NCI-H2227 (cell line): ENCODE measurements around the gene NACC1.
"Not testable (repeated sequence)": the region's sequence is repeated elsewhere in the genome, so short reads cannot be mapped to it uniquely, and the experiment has no call there.

Experiments
- DNase-seq: peaks from one replicate; lab custom pipeline; 2025; ENCODE audit not compliant: unreplicated experiment; lab: John Stamatoyannopoulos, UW

Gene NACC1

DNA sequence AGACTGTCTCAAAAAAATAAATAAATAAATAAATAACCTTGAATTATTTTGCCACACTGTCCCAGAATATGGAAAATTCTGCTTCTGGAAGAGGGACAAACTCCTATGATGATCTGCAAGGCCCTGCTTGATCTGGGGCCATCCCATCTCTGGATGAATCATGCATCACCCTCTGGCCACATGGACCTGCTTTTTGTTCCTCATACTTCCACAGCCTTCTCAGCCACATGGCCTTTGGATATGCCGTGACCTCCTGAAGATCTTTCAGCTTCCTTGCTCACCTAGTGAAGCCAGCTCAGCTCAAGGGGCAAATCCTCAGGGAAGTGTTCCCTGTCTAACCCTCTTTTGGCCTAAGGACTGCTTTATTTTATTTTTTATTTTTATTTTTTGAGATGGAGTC, 42.5 kb downstream of the NACC1 start:
- DNase-seq, result no peak

- peak; percentile 85 for DNase-seq
Observed at GRCh38 chr19:13162724-13163608, 44.9 kb downstream of the NACC1 start.

- DNase-seq, result peak; percentile 48
Observed at GRCh38 chr19:13163609-13164342, 45.7 kb downstream of the NACC1 start.

- peak; percentile 53 for DNase-seq
Observed at GRCh38 chr19:13164343-13165161, 46.5 kb downstream of the NACC1 start.

- no peak for DNase-seq
Observed at GRCh38 chr19:13165162-13165997, 47.3 kb downstream of the NACC1 start.

DNA sequence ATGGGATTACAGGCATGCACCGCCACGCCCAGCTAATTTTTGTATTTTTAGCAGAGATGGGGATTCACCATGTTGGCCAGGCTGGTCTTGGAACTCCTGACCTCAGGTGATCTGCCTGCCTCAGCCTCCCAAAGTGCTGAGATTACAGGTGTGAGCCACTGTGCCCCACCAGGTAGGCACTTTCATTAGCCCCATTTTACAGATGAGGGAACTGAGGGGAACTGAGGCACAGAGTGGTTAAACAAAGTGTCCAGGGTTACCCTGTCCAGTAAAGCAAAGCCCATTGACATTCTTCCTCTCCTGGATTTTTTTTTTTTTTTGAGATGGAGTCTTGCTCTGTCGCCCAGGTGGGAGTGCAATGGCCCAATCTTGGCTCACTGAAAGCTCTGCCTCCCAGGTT, 48.1 kb downstream of the NACC1 start:
- DNase-seq, result not testable (repeated sequence)

- no peak for DNase-seq
Observed at GRCh38 chr19:13169769-13170168, 51.7 kb downstream of the NACC1 start.

DNA sequence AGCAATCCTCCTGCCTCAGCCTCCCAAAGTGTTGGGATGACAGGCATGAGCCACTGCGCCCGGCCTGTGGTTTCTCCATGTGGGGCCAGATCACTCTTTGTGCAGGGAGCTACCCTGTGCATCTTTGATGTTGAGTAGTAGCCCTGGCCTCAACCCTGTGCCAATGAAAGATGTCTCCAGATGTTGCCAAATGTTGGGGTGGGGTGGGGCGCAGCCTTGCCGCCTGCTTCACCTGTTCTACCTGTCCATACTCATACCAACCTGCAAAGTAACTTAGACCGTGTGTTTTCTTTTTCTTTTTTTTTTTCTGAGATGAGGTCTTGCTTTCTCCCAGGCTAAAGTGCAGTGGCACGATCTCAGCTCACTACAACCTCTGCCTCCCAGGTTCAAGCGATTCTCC, 53.1 kb downstream of the NACC1 start:
- DNase-seq, result no peak

DNA sequence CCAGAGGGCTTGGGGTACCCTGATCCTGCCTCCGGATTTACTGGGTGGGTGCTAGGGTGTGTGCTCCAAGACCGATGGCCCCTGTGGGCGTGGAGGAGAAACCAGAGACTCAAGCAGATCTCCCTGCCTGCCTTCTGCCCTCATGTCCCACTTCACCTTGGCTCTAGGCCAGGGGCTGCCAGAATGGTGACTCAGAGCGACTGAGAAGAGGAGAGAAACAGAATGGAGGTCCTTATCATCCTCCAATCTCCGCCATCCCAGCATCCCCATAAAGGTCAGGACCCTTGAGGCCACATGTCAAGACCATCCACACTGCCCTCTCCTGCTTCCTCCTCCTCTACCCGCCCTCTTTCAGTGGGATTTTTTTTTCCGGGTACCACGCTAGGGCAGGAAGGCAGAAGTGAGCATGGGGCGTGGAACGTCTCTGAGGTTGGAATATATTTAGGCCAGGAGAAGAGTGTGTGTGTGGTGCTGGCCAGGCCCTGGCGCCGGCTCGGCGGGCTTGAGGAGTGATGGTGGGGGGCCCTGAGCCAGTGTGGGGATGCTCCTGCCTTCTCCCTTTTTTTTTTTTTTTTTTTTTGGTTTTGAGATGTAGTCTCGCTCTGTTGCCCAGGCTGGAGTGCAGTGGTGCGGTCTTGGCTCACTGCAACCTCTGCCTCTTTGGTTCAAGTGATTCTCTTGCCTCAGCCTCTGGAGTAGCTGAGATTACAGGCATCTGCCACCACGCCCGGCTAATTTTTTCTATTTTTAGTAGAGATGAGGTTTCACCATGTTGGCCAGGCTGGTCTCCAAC, 54.5 kb downstream of the NACC1 start:
- DNase-seq, result peak; percentile 36

DNA sequence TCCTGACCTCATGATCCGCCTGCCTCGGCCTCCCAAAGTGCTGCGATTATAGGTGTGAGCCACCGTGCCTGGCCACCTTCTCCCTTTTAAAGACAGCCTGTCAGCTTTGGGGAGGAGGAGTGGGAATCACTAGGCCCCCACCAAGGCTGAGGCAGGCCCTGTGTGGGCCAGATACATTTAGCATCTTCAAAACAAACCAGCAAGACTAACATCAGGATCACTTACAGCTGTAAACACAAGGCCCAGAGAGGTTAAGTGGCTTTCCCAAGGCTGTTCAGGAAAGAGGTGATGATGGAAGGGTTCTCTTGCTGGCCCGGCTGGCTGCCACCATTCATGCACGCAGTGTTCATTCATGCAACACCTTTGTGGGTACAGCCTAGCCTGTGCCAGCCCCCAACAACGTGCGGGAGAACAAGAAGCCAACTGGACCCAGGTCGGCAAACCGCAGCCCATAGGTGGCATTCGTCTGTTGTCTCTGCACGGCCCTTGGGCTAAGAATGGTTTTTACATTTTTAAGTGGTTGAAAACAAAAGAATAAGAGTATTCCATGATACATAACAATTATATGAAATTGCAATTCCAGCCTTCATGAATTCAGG, 55.2 kb downstream of the NACC1 start:
- DNase-seq, result no peak

GRCh38 chr19:13176345-13176744, 58.3 kb downstream of the NACC1 start:
- DNase-seq, result no peak

DNA sequence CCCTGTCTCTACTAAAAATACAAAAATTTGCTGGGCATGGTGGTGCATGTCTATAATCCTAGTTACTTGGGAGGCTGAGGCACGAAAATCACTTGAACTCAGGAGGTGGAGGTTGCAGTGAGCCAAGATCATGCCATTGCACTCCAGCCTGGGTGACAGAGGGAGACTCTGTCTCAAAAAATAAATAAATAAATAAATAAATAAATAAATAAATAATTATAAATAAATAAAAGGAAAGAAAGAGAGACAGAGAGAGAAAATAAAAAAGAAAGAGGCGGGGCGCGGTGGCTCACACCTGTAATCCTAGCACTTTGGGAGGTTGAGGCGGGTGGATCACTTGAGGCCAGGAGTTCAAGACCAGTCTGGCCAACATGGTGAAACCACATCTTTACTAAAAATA, 59.5 kb downstream of the NACC1 start:
- DNase-seq, result not testable (repeated sequence)

DNA sequence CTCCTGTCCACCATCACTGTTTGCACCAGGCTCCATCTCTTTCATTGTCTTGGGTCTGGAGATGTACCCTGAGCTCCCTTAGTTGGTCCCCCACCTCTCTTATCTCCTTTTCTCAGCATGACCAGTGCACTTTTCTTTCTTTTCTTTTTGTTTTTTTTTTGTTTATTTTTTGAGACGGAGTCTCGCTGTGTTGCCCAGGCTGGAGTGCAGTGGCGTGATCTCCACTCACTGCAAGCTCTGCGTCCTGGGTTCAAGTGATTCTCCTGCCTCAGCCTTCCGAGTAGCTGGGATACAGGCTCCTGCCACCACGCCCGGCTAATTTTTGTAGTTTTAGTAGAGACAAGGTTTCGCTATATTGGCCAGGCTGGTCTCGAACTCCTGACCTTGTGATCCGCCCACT, 60.2 kb downstream of the NACC1 start:
- not testable (repeated sequence) for DNase-seq

GRCh38 chr19:13181747-13182388, 63.8 kb downstream of the NACC1 start:
- DNase-seq, result no peak

- not testable (repeated sequence) for DNase-seq
Observed at GRCh38 chr19:13184926-13185325, 66.9 kb downstream of the NACC1 start.

DNA sequence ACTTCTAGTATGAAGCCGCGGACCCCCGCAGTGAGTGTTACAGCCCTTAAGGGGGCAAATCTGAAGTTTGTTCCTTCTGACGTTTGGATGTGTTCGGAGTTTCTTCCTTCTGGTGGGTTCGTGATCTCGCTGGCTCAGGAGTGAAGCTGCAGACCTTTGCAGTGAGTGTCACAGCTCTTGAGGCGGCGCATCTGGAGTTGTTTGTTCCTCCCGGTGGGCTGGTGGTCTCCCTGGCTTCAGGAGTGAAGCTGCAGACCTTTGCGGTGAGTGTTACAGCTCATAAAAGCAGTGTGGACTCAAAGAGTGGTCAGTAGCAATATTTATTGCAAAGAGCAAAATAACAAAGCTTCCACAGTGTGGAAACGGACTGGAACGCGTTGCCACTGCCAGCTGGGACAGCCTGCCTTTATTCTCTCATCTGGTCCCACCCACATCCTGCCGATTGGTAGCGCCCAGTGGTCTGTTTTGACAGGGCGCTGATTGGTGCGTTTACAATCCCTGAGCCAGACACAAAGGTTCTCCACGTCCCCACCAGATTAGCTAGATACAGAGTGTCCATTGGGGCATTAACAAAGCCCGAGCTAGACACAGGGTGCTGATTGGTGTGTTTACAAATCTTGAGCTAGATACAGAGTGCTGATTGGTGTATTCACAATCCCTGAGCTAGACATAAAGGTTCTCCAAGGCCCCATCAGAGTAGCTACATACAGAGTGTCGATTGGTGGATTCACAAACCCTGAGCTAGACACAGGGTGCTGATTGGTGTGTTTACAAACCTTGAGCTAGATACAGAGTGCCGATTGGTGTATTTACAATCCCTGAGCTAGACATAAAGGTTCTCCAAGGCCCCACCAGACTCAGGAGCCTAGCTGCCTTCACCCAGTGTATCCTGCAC, 67.9 kb downstream of the NACC1 start:
- not testable (repeated sequence) for DNase-seq

- DNase-seq, result not testable (repeated sequence)
Observed at GRCh38 chr19:13186688-13187087, 68.6 kb downstream of the NACC1 start.

- DNase-seq, result no peak
Observed at GRCh38 chr19:13187419-13187818, 69.4 kb downstream of the NACC1 start.
